Activated CD8-positive, alpha-beta memory T cell treated with anti-CD3 and anti-CD28 coated beads, Interleukin-2, amount 50 U/mL, for 1 hour (primary cell): ENCODE measurements around the gene RAD51C.
"Not testable (repeated sequence)": the region's sequence is repeated elsewhere in the genome, so short reads cannot be mapped to it uniquely, and the experiment has no call there.

Experiments used
- DNase-seq: peaks from one replicate; pipeline ENCODE4 v3.0.0-alpha.2; 2020; ENCODE audit errors: extremely low read depth

Gene RAD51C

GRCh38 chr17:58692239-58693055 lies at the start of gene RAD51C:
RAD51C (plus strand) TSS chr17:58692602; CDS start chr17:58692644, 42 bp downstream.
- peak; percentile 45 for DNase-seq

DNA sequence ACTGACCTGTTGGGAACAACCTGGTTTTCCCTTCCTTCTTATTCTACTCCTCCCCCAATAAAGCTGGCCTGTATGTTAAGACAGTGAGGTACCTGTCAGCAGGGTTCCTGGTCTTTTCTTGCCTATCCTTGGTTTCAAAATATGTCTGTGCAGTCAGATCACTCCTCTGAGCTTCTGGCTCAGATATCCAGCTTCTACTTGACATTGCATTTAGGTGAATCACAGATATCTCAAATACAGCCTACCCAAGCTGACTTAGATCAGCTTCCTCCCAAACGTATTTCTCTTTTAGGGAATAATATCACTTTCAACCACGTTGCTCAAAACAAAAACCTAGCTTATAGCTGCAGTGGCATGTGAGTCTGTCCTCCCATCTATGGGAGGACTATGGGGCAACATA lies 49.3 kb upstream of the RAD51C start:
- no peak for DNase-seq

GRCh38 chr17:58648236-58648635 lies 44.2 kb upstream of the RAD51C start:
- no peak for DNase-seq

GRCh38 chr17:58657962-58658803 lies 34.2 kb upstream of the RAD51C start:
- DNase-seq = not testable (repeated sequence)

DNA sequence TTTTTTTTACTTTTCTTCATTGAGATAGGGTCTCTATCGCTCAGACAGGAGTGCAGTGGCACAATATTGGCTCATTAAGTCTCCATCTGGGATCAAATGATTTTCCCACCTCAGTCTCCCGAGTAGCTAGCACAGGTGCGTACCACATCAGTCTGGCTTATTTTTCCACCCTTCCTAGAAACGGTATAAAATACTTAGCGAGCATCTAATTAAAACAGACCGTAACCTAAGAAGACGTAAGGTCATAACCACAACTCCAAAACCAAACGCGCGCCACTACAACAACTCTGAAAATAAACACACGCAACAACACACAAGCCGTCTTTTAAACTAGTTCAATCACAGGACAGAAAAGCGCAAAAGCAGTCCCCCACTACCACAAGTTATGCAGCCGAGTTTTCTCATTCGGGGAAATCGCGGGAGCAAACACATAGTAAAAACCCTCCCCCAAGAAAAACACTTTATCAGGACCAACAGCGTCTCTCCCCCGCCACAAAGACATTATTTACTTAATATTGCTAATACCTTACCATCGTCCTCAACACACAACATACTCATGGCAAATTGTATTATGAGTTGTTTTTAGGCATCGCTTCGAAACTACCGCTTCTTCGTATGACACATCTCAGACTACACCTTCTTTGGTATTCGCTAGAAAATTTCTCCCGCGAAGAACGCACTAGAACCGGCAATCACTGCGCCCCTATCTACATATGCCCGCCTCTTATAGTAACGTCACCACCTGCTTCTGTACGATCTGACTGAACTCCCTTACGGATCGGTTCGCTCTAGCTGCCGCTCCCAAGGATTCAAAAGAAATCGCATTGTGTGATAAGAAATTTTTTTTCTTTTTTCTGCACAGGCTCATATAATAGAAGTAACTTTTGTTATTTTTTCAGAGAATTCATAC lies 33.3 kb upstream of the RAD51C start:
- peak; percentile 73 for DNase-seq

- not testable (repeated sequence) for DNase-seq
These were observed 32.7 kb upstream of the RAD51C start for GRCh38 chr17:58659714-58660084.

DNA sequence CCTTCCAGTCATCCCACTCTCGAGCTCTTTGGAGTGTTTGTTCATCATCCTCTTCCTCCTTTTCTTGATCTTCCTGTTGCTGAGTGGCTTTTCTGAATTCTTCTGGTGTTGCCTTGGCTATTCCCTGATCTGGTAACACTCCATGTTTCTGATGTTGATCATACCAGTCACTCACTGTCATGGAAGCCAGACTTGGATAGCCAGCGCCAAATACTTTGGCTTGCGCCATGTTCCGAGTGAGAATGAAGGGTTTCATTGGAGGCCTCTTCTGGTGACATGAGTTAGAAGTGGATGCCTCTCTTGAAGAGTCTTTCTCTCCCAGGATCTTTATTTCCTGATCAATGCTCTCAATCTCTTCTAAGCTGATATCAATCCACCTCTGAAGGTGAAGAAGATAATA lies 31.8 kb upstream of the RAD51C start:
- no peak for DNase-seq

GRCh38 chr17:58661499-58661898 lies 30.9 kb upstream of the RAD51C start:
- no peak for DNase-seq

DNA sequence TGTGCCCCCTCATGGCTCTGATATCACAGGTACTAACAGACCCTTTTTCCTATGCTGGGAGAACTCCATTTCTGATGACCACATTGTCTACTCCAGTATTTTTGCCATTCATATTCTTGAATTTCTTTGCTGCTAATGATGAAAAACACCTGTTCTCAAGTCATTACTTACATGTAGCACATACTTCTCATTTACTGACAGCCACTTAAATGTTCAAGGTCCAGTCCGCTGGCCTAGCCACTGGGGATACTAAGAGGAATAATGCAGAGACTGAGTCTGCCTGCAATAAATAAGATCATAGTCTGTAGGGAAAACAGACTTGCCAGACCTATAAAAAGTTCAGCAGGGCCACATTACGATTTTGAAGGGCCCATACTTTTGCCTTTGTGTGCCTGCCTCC lies 28.1 kb upstream of the RAD51C start:
- no peak for DNase-seq

DNA sequence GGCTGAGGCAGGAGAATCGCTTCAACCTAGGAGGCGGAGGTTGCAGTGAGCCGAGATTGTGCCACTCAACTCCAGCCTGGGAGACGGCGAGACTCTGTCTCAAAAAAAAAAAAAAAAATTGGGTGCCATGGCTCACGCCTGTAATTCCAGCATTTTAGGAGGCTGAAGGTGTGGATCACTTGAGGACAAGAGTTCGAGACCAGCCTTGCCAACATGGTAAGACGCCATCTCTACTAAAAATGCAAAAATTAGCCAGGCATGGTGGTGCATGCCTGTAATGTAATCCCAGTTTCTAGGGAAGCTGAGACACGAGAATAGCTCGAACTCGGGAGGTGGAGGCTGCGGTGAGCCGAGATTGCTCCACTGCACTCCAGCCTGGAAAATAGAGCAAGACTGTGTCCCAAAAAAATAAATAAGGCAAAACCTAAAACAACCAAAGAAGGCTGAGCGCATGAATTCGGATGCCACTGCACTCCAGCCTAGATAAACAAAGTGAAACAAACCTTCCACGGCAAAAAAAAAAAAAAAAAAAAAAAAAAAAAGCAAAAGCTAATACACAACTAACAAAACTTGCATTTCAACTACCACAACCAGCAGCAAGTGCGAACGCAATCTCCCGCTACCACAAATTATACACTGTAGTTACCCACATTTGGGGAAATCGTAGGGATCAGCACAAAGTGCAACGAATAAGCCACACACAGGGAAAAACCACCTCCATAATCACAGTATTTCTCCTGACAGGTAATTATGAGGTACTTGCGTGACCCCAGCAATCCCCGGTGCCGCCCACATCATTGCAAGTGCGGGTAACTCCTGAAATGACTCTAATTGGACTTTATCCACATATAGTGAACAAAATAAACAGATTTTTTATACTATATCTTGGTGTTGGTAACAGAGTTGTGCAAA lies 26.2 kb upstream of the RAD51C start:
- DNase-seq = no peak

DNA sequence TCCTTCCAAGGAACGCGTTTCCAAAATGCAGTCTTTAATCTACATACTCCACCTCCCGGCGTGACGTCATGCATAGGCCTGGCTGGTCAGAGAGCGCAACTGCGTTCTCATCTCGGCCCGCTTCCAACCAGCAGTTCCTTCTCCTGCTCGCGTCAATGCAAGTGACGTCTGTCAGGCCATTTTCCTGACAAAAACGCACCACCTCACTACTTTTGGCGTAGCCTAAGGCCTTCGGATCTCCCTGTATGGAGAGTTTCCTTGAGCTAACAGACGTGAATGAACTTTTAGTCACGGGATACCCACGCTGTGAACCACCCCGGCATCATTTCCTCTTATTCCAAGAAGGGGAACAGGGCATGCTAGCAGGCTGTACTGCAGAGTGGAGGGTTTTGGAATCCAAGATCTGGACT lies 25.5 kb upstream of the RAD51C start:
- peak; percentile 10 for DNase-seq

DNA sequence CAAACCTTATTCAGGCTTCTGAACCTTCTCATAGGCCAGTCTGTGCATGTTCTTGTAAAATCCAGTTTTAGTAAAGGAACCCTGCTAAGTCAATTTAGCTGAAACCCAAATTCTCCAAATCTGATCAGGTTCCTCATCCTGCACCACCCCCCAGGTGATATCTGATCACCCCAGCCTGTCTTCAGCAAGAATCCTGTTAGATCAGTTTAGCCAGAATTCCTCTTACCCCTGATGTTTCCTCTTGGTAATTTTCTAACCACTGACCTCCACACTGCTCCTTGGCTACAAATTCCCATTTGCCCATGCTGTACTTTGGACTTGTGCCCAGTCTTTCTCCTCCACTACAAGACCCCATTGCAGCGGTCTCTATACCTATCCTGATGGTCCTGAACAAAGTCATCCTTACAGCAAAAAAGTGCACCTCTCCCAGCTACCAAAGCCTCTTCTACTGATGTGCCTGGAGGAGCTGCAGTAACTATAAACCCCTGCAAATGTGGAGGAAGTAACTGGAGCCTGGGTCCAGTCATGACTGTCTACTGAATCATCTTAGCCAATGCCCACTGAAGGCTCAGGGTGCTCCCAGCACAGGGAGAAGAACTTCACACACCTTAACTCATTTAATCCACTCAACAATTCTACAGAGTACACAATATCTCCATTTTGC lies 24.3 kb upstream of the RAD51C start:
- DNase-seq = no peak

DNA sequence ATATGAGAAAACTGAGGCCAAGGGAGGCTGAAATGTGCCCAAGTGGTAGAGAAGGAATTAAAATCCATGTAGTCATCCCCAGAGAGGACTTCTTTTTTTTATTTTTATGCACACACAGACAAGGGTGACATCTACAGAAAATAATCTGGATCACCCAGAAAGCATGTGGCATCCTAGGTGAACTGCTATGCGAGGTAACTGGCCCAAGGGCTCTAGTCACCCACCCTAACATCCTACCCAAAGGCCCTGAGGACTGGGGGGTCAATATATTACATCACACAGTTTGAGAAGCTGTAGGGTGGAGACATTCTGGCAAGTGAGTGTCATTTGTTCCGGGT lies 23.8 kb upstream of the RAD51C start:
- DNase-seq = no peak

GRCh38 chr17:58669853-58670252 lies 22.5 kb upstream of the RAD51C start:
- no peak for DNase-seq

DNA sequence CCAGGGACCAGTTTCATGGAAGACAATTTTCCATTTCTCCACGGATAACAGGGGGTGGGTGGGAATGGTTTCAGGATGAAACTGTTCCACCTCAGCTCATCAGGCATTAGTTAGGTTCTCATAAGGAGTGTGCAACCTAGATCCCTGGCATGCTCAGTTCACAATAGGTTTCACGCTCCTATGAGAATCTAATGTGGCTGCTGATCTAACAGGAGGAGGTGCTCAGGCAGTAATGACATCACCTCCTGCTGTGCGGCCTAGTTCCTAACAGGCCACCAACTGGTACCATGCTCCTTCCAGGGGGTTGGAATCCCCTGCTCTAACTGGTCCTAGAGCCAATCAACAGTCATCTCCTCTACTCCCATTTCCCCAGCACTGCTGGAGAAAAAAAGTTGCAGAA lies 20.4 kb upstream of the RAD51C start:
- no peak for DNase-seq

DNA sequence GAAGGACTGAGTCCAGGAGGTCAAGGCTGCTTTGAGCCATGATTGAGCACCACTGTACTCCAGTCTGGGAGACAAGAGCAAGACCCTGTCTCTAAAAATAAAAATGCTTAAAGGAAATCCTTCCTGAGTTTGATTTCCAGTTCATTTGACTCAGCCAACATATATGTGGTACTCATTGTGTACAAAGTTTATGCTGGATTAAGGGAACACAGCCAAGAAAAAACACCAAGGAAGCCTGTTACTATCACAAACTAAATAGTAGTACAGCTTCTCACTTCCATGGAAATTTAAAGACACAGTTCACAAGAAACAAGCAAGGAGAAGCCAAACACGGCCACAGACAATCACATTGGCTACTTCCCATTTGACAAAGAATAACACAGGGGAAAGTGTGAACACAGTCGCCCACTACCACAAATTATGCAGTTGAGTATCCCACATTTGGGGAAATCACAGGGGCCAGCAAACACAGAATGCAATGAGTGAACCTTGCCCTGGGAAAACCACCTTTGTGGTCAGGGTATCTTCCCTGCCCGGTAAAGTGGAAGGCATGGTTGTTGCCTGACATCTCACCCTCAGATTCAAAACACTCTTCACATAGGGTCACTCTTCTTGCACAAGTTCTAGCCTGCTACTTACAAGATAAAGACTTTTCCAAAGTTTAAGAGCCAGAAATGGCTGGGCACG lies 15.1 kb upstream of the RAD51C start:
- DNase-seq = no peak

DNA sequence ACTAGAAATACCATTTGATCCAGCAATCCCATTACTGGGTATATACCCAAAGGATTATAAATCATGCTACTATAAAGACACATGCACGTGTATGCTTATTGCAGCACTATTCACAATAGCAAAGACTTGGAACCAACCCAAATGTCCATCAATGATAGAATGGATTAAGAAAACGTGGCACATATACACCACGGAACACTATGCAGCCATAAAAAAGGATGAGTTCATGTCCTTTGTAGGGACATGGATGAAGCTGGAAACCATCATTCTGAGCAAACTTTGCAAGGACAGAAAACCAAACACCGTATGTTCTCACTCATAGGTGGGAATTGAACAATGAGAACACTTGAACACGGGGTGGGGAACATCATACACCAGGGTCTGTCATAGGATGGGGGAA lies 14.1 kb upstream of the RAD51C start:
- DNase-seq = not testable (repeated sequence)

- no peak for DNase-seq
These were observed 13.0 kb upstream of the RAD51C start for GRCh38 chr17:58679263-58680037.

GRCh38 chr17:58680038-58680369 lies 12.4 kb upstream of the RAD51C start:
- DNase-seq = no peak
